HG03108 (cell line): ENCODE data around the gene PDRG1.

Source experiments
- ATAC-seq: cut with Tn5 transposase; IDR thresholded peaks from one replicate; pipeline ENCODE4 v1.9.1; 2021; ENCODE audit warnings: moderate library complexity; ENCODE audit not compliant: unreplicated experiment

The PDRG1 gene

GRCh38 chr20:31967830-31968249 lies 16.0 kb upstream of the PDRG1 start, which contains the start of gene XKR7:
TSS of gene XKR7 (plus strand) at chr20:31968151. CDS start at chr20:31968176, 25 bp downstream.
- ATAC-seq, result no peak

- ATAC-seq, result no peak
These were observed 15.3 kb upstream of the PDRG1 start for GRCh38 chr20:31966991-31967655.

GRCh38 chr20:31963889-31964288 lies 12.0 kb upstream of the PDRG1 start:
- no peak for ATAC-seq

GRCh38 chr20:31962761-31963160 lies 10.9 kb upstream of the PDRG1 start:
- ATAC-seq, result no peak

GRCh38 chr20:31956556-31957526 lies 5.0 kb upstream of the PDRG1 start:
- no peak for ATAC-seq

- ATAC-seq, result no peak
These were observed 2.7 kb upstream of the PDRG1 start for GRCh38 chr20:31954500-31954899.

- ATAC-seq, result no peak
These were observed 1.8 kb upstream of the PDRG1 start for GRCh38 chr20:31953556-31954148.

- ATAC-seq, result no peak
These were observed 680 bp downstream of the PDRG1 start for GRCh38 chr20:31951203-31951529.

GRCh38 chr20:31949877-31950646 lies 1.8 kb downstream of the PDRG1 start:
- no peak for ATAC-seq

- ATAC-seq, result no peak
These were observed 3.8 kb downstream of the PDRG1 start for GRCh38 chr20:31948008-31948407.

GRCh38 chr20:31945785-31946184 lies 6.1 kb downstream of the PDRG1 start:
- ATAC-seq, result no peak

GRCh38 chr20:31945319-31945718 lies 6.5 kb downstream of the PDRG1 start:
- ATAC-seq, result no peak

GRCh38 chr20:31943052-31943471 lies 8.8 kb downstream of the PDRG1 start:
- no peak for ATAC-seq

- no peak for ATAC-seq
These were observed 12.2 kb downstream of the PDRG1 start for GRCh38 chr20:31939661-31940060.

- ATAC-seq, result no peak
These were observed 14.0 kb downstream of the PDRG1 start for GRCh38 chr20:31937820-31938219.

- ATAC-seq, result no peak
These were observed 15.4 kb downstream of the PDRG1 start for GRCh38 chr20:31936420-31936819.

- no peak for ATAC-seq
These were observed 16.7 kb downstream of the PDRG1 start for GRCh38 chr20:31934968-31935764.

GRCh38 chr20:31934491-31934890 lies 17.4 kb downstream of the PDRG1 start:
- no peak for ATAC-seq

- no peak for ATAC-seq
These were observed 18.1 kb downstream of the PDRG1 start for GRCh38 chr20:31933698-31934097.

GRCh38 chr20:31930779-31931178 lies 21.1 kb downstream of the PDRG1 start:
- no peak for ATAC-seq
